ENCODE results near the gene ITCH. TPM values are rescaled to one million over a fixed set of nuclear protein-coding genes. Genes with fewer than 3 reads are reported as not detected.
"Not testable (repeated sequence)": the region's sequence is repeated elsewhere in the genome, so short reads cannot be mapped to it uniquely, and the experiment has no call there.

Gene ITCH
- total RNA-seq, 2 donors from 2014 or later = 46.2 to 70.6 TPM

DNA sequence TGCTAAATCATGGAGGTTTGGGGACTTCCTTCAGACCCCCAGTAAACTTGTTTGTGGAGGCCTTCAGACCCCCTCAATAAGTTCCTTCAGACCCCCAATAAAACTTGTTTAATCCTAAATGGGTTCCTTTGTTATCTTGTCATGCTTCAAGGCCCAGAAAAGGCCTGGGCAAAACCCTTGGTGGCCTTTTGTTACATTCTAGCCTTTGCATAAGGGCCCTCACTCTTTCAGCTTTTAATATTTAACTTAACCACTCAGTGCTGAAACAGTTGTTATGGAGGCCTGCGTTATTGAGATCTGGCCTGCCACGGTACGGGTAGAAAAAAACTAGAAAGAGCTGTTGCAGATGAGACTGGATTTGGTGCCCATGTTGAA, 148.8 kb downstream of the ITCH start:
- no peak overlapping the region for H3K27ac ChIP-seq
- TF ChIP-seq, protein P1, sequence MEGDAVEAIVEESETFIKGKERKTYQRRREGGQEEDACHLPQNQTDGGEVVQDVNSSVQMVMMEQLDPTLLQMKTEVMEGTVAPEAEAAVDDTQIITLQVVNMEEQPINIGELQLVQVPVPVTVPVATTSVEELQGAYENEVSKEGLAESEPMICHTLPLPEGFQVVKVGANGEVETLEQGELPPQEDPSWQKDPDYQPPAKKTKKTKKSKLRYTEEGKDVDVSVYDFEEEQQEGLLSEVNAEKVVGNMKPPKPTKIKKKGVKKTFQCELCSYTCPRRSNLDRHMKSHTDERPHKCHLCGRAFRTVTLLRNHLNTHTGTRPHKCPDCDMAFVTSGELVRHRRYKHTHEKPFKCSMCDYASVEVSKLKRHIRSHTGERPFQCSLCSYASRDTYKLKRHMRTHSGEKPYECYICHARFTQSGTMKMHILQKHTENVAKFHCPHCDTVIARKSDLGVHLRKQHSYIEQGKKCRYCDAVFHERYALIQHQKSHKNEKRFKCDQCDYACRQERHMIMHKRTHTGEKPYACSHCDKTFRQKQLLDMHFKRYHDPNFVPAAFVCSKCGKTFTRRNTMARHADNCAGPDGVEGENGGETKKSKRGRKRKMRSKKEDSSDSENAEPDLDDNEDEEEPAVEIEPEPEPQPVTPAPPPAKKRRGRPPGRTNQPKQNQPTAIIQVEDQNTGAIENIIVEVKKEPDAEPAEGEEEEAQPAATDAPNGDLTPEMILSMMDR (IDR thresholded peaks at IDR 0.05) = no peak
- peaks cover 3 to 11% of the 10 kb centered on the region in 2 donors for H3K4me1 ChIP-seq (ENCODE audit: control insufficient read depth in 1 of 2, low read depth in 2 of 2)
- H3K27me3 ChIP-seq (replicated peaks; ENCODE audit: insufficient read depth) = no peaks in the 10 kb centered on the region
- no peaks in the 10 kb centered on the region for H3K9me3 ChIP-seq
- no peak overlapping the region for H3K4me3 ChIP-seq
- DNase-seq (ENCODE audit: low spot score) (no peak), ATAC-seq (ENCODE audit: insufficient number of reproducible peaks, low FRiP score, low read depth) (no peak)
- peaks cover 5% of the 10 kb centered on the region for H3K36me3 ChIP-seq

DNA sequence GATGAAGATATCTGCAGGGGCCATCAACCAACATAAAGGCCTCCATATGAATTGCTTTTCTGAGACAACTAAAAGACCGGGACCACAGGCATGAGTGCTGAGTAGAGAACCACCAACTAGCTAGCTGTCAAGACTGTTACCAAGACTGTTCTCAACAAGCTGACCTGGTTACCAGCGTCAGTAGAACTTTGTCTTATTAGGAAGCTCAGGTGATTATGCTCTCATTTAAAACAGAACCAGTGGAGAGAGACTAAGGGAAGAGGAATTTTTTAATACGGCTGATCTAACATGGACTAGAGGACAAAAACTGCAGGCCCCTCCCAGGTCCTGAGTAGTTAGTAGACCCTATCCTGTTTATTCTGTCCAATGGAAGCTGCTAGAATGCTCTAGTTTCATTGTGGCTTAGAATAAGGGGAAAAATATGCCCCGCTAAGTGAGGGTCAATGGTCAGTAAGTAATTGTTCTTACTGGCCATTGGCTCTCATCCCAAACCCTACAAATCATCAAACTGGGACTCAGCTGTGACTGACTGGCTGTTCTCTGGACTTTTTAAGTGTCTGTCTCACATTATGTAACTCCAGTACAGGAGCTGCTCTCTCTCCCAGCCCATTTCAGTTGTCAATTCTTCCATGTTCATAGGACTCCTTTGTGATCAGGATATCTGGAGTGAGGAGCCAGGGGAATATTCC, 149.3 kb downstream of the ITCH start:
- no peaks in the 10 kb centered on the region for H3K9me3 ChIP-seq
- no peak overlapping the region for H3K27ac ChIP-seq
- peaks cover 3 to 14% of the 10 kb centered on the region in 2 donors for H3K4me1 ChIP-seq (ENCODE audit: control insufficient read depth in 1 of 2, low read depth in 2 of 2)
- H3K27me3 ChIP-seq (replicated peaks; ENCODE audit: insufficient read depth) = no peaks in the 10 kb centered on the region
- no peak for DNase-seq (ENCODE audit: low spot score)
- peaks cover 5% of the 10 kb centered on the region for H3K36me3 ChIP-seq
- TF ChIP-seq, protein P1 (IDR thresholded peaks at IDR 0.05) = no peak
- no peak for ATAC-seq (ENCODE audit: insufficient number of reproducible peaks, low FRiP score, low read depth)
- no peak overlapping the region for H3K4me3 ChIP-seq

DNA sequence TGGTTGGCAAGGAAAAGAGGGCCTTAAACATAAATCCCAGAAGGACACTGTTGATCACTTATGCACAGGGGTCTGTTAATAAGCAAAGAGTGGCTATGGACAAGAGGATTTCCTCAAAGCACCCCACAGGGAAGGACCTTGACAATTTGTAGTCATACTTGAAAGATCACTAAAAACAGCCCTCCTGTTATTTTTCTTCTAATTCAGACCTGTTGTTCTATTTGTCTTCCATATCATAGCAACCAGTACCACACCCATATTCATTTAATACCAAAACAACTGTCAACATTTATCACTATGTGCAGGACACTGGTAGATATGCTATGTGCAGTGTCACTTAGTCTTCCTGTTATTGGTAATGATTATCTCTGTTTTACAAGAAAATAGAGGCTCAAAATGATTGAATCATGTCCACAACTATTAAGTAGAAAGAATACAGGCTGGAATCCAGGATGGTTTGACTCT, 149.9 kb downstream of the ITCH start:
- no peak overlapping the region for H3K27ac ChIP-seq
- TF ChIP-seq, protein P1 (IDR thresholded peaks at IDR 0.05) = no peak
- H3K4me1 ChIP-seq (ENCODE audit: control insufficient read depth in 1 of 2, low read depth in 2 of 2) = peaks cover 3 to 20% of the 10 kb centered on the region in 2 donors
- no peaks in the 10 kb centered on the region for H3K9me3 ChIP-seq
- no peak for DNase-seq (ENCODE audit: low spot score)
- peaks cover 2% of the 10 kb centered on the region for H3K36me3 ChIP-seq
- no peak overlapping the region for H3K4me3 ChIP-seq
- no peaks in the 10 kb centered on the region for H3K27me3 ChIP-seq (replicated peaks; ENCODE audit: insufficient read depth)
- no peak for ATAC-seq (ENCODE audit: insufficient number of reproducible peaks, low FRiP score, low read depth)

DNA sequence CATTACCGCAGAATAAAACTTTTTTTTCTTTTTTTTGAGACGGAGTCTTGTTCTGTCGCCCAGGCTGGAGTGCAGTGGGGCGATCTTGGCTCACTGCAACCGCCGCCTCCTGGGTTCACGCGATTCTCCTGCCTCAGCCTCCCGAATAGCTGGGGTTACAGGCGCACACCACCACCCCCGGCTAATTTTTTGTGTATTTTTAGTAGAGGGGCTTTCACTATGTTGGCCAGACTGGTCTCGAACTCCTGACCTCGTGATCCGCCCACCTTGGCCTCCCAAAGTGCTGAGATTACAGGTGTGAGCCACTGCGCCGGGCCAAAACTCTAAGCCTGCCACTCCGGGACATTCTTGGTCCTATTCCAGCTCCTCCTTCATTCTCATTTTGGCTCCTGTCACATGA, 151.0 kb downstream of the ITCH start:
- peaks cover 3 to 31% of the 10 kb centered on the region in 2 donors for H3K4me1 ChIP-seq (ENCODE audit: control insufficient read depth in 1 of 2, low read depth in 2 of 2)
- not testable (repeated sequence) for H3K27ac ChIP-seq; DNase-seq (ENCODE audit: low spot score); H3K27me3 ChIP-seq (replicated peaks; ENCODE audit: insufficient read depth); H3K4me3 ChIP-seq; H3K36me3 ChIP-seq; ATAC-seq (ENCODE audit: insufficient number of reproducible peaks, low FRiP score, low read depth); H3K9me3 ChIP-seq

DNA sequence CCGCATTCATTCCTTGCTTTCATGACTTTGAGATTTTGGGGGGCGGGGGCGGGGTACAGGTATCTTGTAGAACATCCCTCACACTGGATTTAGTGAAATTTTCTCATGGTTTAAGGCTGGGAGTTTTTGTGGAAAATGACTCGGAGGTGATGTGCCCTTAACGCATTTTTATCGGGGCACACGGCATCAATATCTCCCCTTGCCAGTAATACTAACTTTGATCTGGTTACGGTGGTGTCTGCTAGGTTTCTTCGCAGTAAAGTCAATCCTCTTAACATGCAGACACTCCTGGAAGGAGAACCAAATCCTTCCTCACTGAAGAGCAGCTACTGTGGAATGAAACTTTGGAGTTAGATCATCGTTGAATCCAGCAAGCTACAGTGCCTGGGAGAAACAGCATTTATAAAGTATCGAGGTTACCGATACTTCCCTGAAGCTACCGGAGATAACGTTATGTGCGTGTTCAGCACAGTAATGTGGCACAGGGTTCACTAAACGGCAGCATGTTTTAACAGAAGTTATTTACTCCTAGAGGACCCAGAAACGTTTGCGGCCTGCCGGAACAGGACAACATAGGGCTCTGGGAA, 151.9 kb downstream of the ITCH start:
- Histone ChIP-seq H3K9me3 (no peaks in the 10 kb centered on the region), H3K36me3 (no peaks in the 10 kb centered on the region), H3K27me3 (replicated peaks; ENCODE audit: insufficient read depth) (no peaks in the 10 kb centered on the region), H3K4me1 (ENCODE audit: control insufficient read depth in 1 of 2, low read depth in 2 of 2) (peaks cover 3 to 31% of the 10 kb centered on the region in 2 donors), H3K4me3 (peak overlapping the region; percentile 79), H3K27ac (peak overlapping the region; percentile 86 to 96)
- TF ChIP-seq, protein P1 (IDR thresholded peaks at IDR 0.05) = no peak
- no peak for ATAC-seq (ENCODE audit: insufficient number of reproducible peaks, low FRiP score, low read depth)
- no peak for DNase-seq (ENCODE audit: low spot score)

Measured in thoracic aorta (tissue), 2 donors.